Cardiac septum (tissue), 1 donor: ENCODE results near the gene KANK2. TPM values are rescaled to one million over a fixed set of nuclear protein-coding genes. Genes with fewer than 3 reads are reported as not detected.
A peak's percentile ranks its signal among the peaks of the same experiment; 100 is the strongest.
"Not testable (repeated sequence)": the region's sequence is repeated elsewhere in the genome, so short reads cannot be mapped to it uniquely, and the experiment has no call there.

Source experiments
- DNase-seq: peaks from one replicate; pipeline ENCODE4 v3.0.0-alpha.2; 2020; ENCODE audit warnings: low spot score
- intact Hi-C: fragments of 100-400 bp; cut with DNase I; formaldehyde crosslinking; loops from one replicate; pipeline ENCODE4 v1.14.0; 2022
- total RNA-seq: library from RNA; stranded (reverse); fragmentation: NEBNext Ultra II Directional; extraction: Animal tissue kit (Norgen Biotek cat#: 25700); gene quantifications from one replicate; pipeline ENCODE4 v1.2.1, GENCODE V29; 2021
- donor health status: DM: no; HTN: no; CAD: no.

Gene KANK2
- total RNA-seq, 1 donor from 2014 or later: 499 TPM

DNA sequence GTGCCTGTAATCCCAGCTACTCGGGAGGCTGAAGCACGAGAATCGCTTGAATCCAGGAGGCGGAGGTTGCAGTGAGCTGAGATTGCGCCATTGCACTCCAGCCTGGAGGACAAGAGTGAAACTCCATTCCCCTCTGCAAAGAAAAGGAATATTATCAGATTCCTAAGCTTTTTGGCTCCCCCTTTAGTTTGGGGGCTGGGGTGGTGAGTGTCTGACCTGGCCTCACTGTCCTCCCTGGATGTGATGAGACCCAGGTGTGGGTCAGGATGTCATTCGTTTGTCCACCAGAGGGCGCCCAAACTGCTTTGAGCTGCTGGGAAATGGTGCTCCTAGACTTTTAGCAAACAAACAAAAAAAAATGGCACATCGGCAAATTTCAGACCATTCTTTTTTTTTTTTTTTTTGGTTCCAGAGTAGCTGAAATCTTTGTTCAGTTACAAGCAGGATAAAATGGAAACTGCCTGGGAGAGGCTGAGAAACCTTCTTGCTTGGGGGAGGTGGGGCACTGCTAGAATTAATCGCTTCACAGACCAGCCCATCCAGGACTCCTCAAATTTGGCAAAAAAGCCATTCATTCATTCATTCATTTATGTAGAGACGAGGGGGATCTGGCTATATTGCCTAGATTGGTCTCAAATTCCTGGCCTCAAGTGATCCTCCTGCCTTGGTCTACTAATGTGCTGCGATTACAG is 71.2 kb downstream of the KANK2 start:
- DNase-seq: peak; percentile 85
- intact Hi-C loops: loop anchor here (5.0 to 10.0 kb wide), 2 partner anchors 189 to 319 kb away; no protein-coding TSS in a partner anchor

DNA sequence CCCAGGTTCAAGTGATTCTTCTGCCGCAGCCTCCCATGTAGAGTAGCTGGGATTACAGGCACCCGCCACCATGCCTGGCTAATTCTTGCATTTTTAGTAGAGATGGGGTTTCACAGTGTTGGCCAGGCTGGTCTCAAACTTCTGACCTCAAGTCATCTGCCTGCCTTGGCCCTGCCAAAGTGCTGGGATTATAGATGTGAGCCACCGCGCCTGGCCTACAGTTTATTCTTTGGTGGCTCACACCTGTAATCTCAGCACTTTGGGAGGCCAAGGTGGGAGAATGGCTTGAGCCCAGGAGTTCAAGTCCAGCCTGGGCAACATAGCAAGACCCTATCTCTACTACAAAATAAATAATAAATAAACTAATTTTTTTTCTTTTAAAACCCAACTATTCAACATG is 73.2 kb downstream of the KANK2 start:
- not testable (repeated sequence) for DNase-seq
- intact Hi-C loops: loop anchor here (10.0 kb wide), 1 partner anchor 321 kb away; no protein-coding TSS in a partner anchor

DNA sequence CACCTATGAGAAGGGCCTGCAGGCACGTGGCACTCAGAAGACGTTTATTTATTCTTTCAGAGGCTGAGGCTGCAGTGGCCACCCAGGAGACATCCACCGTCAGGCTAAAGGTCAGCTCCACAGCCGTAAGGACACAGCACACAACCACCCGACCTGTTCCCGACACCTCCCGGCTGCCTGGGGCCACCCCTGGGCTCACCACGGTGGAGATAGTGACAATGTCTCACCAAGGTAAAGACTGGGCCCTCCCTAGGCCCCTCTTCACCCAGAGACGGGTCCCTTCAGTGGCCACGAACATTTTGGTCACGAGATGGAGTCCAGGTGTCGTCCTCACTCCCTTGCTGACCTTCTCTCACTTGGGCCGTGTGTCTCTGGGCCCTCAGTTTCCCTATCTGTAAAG is 74.2 kb downstream of the KANK2 start:
- intact Hi-C loops: loop anchor here (10.0 kb wide), 1 partner anchor 322 kb away; no protein-coding TSS in a partner anchor
- no peak for DNase-seq

DNA sequence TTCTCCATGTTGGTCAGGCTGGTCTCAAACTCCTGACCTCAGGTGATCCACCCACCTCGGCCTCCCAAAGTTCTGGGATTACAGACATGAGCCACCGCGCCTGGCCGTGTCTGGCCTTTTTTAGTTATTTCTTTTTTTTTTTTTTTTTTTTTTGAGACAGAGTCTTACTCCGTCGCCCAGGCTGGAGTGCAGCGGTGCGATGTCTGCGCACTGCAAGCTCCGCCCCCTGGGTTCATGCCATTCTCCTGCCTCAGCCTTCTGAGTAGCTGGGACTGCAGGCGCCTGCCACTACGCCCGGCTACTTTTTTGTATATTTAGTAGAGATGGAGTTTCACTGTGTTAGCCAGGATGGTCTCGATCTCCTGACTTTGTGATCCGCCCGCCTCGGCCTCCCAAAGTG is 75.4 kb downstream of the KANK2 start:
- intact Hi-C loops: loop anchor here (10.0 kb wide), 1 partner anchor 323 kb away; no protein-coding TSS in a partner anchor
- DNase-seq: not testable (repeated sequence)

DNA sequence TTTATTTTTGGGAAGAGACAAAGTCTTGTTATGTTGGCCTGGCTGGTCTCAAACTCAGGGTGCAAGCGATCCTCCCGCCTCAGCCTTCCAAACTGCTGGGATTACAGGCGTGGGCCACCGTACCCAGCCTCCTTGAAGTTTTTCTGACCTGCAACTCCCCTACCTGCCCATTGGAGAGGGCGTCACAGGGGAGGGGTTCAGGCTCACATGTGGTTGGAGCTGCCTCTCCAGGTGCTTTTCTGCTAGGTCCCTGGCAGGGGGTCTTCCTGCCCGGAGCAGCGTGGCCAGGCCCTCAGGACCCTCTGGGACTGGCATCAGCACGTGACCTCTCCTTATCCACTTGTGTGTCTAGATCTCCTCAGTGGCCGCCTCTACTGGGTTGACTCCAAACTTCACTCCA is 80.8 kb downstream of the KANK2 start:
- DNase-seq: no peak
- intact Hi-C loops: no loop called here

DNA sequence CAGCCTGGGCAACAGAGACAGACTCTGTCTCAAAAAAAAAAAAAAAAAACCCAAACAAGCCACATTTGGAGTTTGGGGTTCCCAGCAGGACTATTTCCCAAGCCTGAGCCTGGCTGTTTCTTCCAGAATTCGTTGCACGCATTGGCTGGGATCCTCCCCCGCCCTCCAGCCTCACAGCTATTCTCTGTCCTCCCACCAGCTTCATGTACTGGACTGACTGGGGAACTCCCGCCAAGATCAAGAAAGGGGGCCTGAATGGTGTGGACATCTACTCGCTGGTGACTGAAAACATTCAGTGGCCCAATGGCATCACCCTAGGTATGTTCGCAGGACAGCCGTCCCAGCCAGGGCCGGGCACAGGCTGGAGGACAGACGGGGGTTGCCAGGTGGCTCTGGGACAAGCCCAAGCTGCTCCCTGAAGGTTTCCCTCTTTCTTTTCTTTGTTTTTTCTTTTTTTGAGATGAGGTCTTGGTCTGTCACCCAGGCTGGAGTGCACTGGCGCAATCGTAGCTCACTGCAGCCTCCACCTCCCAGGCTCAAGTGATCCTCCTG is 81.4 kb downstream of the KANK2 start:
- DNase-seq: no peak
- intact Hi-C loops: no loop called here

DNA sequence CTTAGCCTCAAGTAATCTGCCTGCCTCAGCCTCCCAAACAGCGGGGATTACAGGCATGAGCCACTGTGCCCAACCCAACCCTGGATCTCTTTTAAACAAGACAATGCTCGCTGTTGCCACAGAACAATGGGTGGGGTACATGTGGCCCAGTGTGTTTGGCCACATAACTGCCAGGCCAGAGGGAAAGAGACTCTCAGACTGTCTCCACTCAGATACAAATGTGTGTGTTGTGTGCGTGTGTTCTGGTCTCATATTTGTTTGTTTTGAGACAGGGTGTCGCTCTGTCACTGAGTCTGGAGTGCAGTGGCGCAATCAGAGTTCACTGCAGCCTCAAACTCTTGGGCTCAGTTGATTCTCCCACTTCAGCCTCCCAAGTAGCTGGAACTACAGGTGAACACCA is 82.3 kb downstream of the KANK2 start:
- intact Hi-C loops: no loop called here
- DNase-seq: no peak

Other genes starting within 250 kb of the KANK2 start
- gene SMARCA4, start 236.5 kb downstream of the KANK2 start, total RNA-seq: 52.2 TPM
- 22.1 TPM for gene LDLR, start 108.1 kb downstream of the KANK2 start, total RNA-seq
- gene SPC24, start 41.8 kb downstream of the KANK2 start, total RNA-seq: 3.8 TPM
- not detected for gene ANGPTL8, start 42.1 kb upstream of the KANK2 start, total RNA-seq
- 50.5 TPM for gene DOCK6, start 65.0 kb upstream of the KANK2 start, total RNA-seq
- not detected for gene TSPAN16, start 98.6 kb upstream of the KANK2 start, total RNA-seq
- 7.4 TPM for gene RAB3D, start 142.1 kb upstream of the KANK2 start, total RNA-seq
- gene TMEM205, start 148.7 kb upstream of the KANK2 start, total RNA-seq: 75.7 TPM
- gene CCDC159, start 149.0 kb upstream of the KANK2 start, total RNA-seq: 24.2 TPM
- gene PLPPR2, start 157.9 kb upstream of the KANK2 start, total RNA-seq: 19.3 TPM
- gene SWSAP1, start 177.1 kb upstream of the KANK2 start, total RNA-seq: 1.3 TPM
- 5.6 TPM for gene EPOR, start 186.8 kb upstream of the KANK2 start, total RNA-seq
- gene RGL3, start 221.8 kb upstream of the KANK2 start, total RNA-seq: 5.8 TPM
- 0.43 TPM for gene ODAD3, start 237.6 kb upstream of the KANK2 start, total RNA-seq
- 100 TPM for gene PRKCSH, start 238.1 kb upstream of the KANK2 start, total RNA-seq